Neural cell (in vitro differentiated cells): ENCODE results near the gene CFAP92.

ENCODE experiments used
- EZH2 ChIP-seq: fragments of 200-600, 300-800 bp; shearing (Covaris generic), sonication (generic); IDR thresholded peaks from 2 replicates; pipeline ENCODE4 v1.6.1; 2014; ENCODE audit warnings: antibody characterized with exemption, low read length, borderline replicate concordance, mild to moderate bottlenecking; ENCODE audit not compliant: insufficient read depth, poor library complexity, severe bottlenecking
- POLR2AphosphoS5 ChIP-seq: IDR thresholded peaks from 2 replicates; pipeline ENCODE4 v1.6.1; 2012
- SMC3 ChIP-seq: fragments of 450-650 bp; conservative IDR thresholded peaks from 2 replicates; pipeline ENCODE4 v1.6.1; 2014; ENCODE audit warnings: antibody characterized with exemption, mild to moderate bottlenecking, moderate library complexity; ENCODE audit not compliant: poor library complexity
- TF ChIP-seq, protein P1 (sequence below): fragments of 450-650 bp; IDR thresholded peaks from 2 replicates; pipeline ENCODE4 v1.5.1; 2014; ENCODE audit warnings: antibody characterized with exemption, mild to moderate bottlenecking, moderate library complexity; ENCODE audit not compliant: poor library complexity, severe bottlenecking
- TF ChIP-seq, protein P2 (sequence below): IDR thresholded peaks from 2 replicates; pipeline ENCODE4 v1.6.1; 2012; ENCODE audit warnings: borderline replicate concordance

DNA sequence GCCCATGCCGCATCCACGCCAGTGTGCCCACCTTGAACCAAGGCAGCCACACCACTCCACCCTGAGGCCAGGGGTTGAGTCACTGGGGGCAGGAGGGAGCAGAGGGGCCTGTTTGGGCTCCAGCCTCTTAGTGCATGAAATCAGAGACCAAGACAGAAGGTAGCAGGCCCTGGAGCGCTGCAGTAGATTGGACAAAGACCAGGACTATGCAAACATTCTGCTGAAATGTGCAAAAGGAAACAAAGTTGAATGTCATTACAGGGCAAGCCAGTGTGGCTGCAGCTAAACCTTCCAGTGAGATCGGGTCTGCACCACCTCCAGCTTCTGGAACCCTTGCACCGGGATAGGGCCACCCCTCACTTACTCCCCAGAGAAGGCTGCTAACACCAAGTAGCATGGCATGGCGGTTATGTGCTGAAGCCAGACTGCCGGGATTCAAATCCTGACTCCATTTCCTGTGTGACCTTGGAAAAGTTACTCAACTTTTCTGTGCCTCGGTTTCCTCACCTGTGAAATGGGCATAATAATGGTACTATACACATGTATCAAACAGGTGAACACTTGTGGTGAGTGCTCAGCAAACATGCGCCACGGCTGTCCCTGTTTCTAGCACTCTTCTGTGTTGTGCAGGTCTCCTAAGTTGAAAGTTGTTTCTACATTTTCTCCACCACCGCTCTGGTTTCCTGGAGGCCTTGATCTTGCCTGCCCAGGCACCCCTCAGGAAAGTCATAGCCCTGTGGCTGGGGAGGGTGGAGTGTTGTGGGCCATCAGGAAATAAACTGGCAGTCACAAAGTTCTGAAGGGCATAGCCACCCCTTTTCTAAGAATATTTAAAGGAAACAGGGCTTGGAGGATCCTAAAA is 41.7 kb upstream of the CFAP92 start:
- TF ChIP-seq POLR2AphosphoS5 (no peak), EZH2 (no peak), SMC3 (no peak)
- TF ChIP-seq, protein P1, sequence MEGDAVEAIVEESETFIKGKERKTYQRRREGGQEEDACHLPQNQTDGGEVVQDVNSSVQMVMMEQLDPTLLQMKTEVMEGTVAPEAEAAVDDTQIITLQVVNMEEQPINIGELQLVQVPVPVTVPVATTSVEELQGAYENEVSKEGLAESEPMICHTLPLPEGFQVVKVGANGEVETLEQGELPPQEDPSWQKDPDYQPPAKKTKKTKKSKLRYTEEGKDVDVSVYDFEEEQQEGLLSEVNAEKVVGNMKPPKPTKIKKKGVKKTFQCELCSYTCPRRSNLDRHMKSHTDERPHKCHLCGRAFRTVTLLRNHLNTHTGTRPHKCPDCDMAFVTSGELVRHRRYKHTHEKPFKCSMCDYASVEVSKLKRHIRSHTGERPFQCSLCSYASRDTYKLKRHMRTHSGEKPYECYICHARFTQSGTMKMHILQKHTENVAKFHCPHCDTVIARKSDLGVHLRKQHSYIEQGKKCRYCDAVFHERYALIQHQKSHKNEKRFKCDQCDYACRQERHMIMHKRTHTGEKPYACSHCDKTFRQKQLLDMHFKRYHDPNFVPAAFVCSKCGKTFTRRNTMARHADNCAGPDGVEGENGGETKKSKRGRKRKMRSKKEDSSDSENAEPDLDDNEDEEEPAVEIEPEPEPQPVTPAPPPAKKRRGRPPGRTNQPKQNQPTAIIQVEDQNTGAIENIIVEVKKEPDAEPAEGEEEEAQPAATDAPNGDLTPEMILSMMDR, result no peak
- TF ChIP-seq, protein P2, sequence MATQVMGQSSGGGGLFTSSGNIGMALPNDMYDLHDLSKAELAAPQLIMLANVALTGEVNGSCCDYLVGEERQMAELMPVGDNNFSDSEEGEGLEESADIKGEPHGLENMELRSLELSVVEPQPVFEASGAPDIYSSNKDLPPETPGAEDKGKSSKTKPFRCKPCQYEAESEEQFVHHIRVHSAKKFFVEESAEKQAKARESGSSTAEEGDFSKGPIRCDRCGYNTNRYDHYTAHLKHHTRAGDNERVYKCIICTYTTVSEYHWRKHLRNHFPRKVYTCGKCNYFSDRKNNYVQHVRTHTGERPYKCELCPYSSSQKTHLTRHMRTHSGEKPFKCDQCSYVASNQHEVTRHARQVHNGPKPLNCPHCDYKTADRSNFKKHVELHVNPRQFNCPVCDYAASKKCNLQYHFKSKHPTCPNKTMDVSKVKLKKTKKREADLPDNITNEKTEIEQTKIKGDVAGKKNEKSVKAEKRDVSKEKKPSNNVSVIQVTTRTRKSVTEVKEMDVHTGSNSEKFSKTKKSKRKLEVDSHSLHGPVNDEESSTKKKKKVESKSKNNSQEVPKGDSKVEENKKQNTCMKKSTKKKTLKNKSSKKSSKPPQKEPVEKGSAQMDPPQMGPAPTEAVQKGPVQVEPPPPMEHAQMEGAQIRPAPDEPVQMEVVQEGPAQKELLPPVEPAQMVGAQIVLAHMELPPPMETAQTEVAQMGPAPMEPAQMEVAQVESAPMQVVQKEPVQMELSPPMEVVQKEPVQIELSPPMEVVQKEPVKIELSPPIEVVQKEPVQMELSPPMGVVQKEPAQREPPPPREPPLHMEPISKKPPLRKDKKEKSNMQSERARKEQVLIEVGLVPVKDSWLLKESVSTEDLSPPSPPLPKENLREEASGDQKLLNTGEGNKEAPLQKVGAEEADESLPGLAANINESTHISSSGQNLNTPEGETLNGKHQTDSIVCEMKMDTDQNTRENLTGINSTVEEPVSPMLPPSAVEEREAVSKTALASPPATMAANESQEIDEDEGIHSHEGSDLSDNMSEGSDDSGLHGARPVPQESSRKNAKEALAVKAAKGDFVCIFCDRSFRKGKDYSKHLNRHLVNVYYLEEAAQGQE, result no peak
